SU-DHL-6 (cell line): ENCODE data around the gene BTBD2.

Experiments used
- H2AFZ ChIP-seq: fragments of 200-600 bp; sonication (generic); 2 replicates; pipeline ENCODE4 v1.6.1; 2014; ENCODE audit warnings: low read depth, mild to moderate bottlenecking, moderate library complexity, mixed read lengths, antibody characterized with exemption, low read length; ENCODE audit not compliant: severe bottlenecking
- H3F3A ChIP-seq: fragments of 200-600 bp; shearing (Covaris generic); 2 replicates; pipeline ENCODE4 v1.6.0; 2016; ENCODE audit warnings: antibody characterized with exemption, mild to moderate bottlenecking; ENCODE audit not compliant: insufficient read depth
- H3K27ac ChIP-seq: fragments of 200-600 bp; sonication (generic); 2 replicates; pipeline ENCODE4 v1.5.1; 2016; ENCODE audit warnings: low read depth, mild to moderate bottlenecking, low read length, moderate library complexity, mixed read lengths
- H3K27me3 ChIP-seq: fragments of 200-600 bp; sonication (generic), shearing (Covaris generic); 2 replicates; pipeline ENCODE4 v1.6.0; 2014; ENCODE audit warnings: mild to moderate bottlenecking, low read length
- H3K36me3 ChIP-seq: fragments of 200-600 bp; sonication (generic); 2 replicates; pipeline ENCODE4 v1.6.1; 2014; ENCODE audit warnings: mild to moderate bottlenecking, low read length, mixed read lengths
- H3K4me2 ChIP-seq: fragments of 300-600, 200-600 bp; shearing (Covaris generic), sonication (generic); 2 replicates; pipeline ENCODE4 v1.6.0; 2014; ENCODE audit warnings: low read length, low read depth, mild to moderate bottlenecking; ENCODE audit not compliant: poor library complexity, severe bottlenecking
- H3K4me3 ChIP-seq: fragments of 200-600 bp; sonication (generic); 2 replicates; pipeline ENCODE4 v1.5.1; 2014; ENCODE audit warnings: antibody characterized with exemption, low read length, mild to moderate bottlenecking, mixed read lengths; ENCODE audit not compliant: insufficient read depth, poor library complexity, severe bottlenecking
- H3K79me2 ChIP-seq: fragments of 200-600 bp; sonication (generic); 2 replicates; pipeline ENCODE4 v1.6.1; 2014; ENCODE audit warnings: mild to moderate bottlenecking, low read length, moderate library complexity; ENCODE audit not compliant: insufficient read depth
- H3K9ac ChIP-seq: fragments of 200-600 bp; sonication (generic); 2 replicates; pipeline ENCODE4 v1.7.0; 2014; ENCODE audit warnings: mild to moderate bottlenecking, low read length
- H3K9me2 ChIP-seq: fragments of 200-600 bp; sonication (generic); replicated peaks from 2 replicates; pipeline ENCODE4 v1.6.1; 2014; ENCODE audit warnings: low read length; ENCODE audit not compliant: insufficient read depth
- H3K9me3 ChIP-seq: fragments of 200-600 bp; sonication (generic); 2 replicates; pipeline ENCODE4 v1.6.1; 2014; ENCODE audit warnings: low read length, mixed read lengths; ENCODE audit not compliant: insufficient read depth
- H4K20me1 ChIP-seq: fragments of 200-600 bp; sonication (generic); 2 replicates; pipeline ENCODE4 v1.6.1; 2014; ENCODE audit warnings: low read depth, mild to moderate bottlenecking, antibody characterized with exemption, low read length, moderate library complexity, mixed read lengths
- CTCF ChIP-seq: fragments of 200-600 bp; sonication (generic); IDR thresholded peaks from one replicate; pipeline ENCODE4 v1.5.1; 2017; ENCODE audit warnings: antibody characterized with exemption, mild to moderate bottlenecking, low read length, moderate library complexity; ENCODE audit not compliant: insufficient read depth, poor library complexity, severe bottlenecking
- EZH2phosphoT487 ChIP-seq: fragments of 200-600 bp; sonication (generic), shearing (Covaris generic); conservative IDR thresholded peaks from 2 replicates; pipeline ENCODE4 v1.6.1; 2018; ENCODE audit warnings: mild to moderate bottlenecking, antibody characterized with exemption, low read length, moderate library complexity, mixed read lengths

Gene BTBD2

GRCh38 chr19:2010135-2010668, 5.3 kb downstream of the BTBD2 start:
- no peak overlapping the region for H2AFZ ChIP-seq
- no peaks in the 10 kb centered on the region for H3K9me3 ChIP-seq
- no peaks in the 10 kb centered on the region for H3K36me3 ChIP-seq
- 0 out of 2 replicates have a peak, but pooled peaks cover 5% of the 10 kb centered on the region for H3K79me2 ChIP-seq
- TF ChIP-seq CTCF: no peak
- no peak for TF ChIP-seq EZH2phosphoT487
- no peaks in the 10 kb centered on the region for H3K9me2 ChIP-seq
- H4K20me1 ChIP-seq: no peaks in the 10 kb centered on the region
- H3K9ac ChIP-seq: no peak overlapping the region
- H3K4me2 ChIP-seq: no peak overlapping the region
- H3K27ac ChIP-seq: no peak overlapping the region
- H3K27me3 ChIP-seq: no peaks in the 10 kb centered on the region
- H3K4me3 ChIP-seq: no peak overlapping the region
- H3F3A ChIP-seq: no peaks in the 10 kb centered on the region

- H3K4me3 ChIP-seq: no peak overlapping the region
- no peak overlapping the region for H3K4me2 ChIP-seq
- H3K79me2 ChIP-seq: no peaks in the 10 kb centered on the region
- no peaks in the 10 kb centered on the region for H4K20me1 ChIP-seq
- no peaks in the 10 kb centered on the region for H3K9me2 ChIP-seq
- no peak overlapping the region for H2AFZ ChIP-seq
- no peaks in the 10 kb centered on the region for H3K36me3 ChIP-seq
- H3K9me3 ChIP-seq: no peaks in the 10 kb centered on the region
- H3K9ac ChIP-seq: no peak overlapping the region
- H3K27ac ChIP-seq: no peak overlapping the region
- TF ChIP-seq EZH2phosphoT487 (no peak), CTCF (no peak)
- H3F3A ChIP-seq: no peaks in the 10 kb centered on the region
- H3K27me3 ChIP-seq: no peaks in the 10 kb centered on the region
These were observed 11.6 kb downstream of the BTBD2 start for GRCh38 chr19:2003874-2004273.

GRCh38 chr19:1999856-2000515, 15.5 kb downstream of the BTBD2 start:
- Histone ChIP-seq H3K79me2 (no peaks in the 10 kb centered on the region), H3F3A (peaks cover 7% of the 10 kb centered on the region; the same call in 1 of the 2 replicates), H2AFZ (no peak overlapping the region), H4K20me1 (no peaks in the 10 kb centered on the region), H3K36me3 (peaks cover 2% of the 10 kb centered on the region; the same call in 1 of the 2 replicates), H3K27ac (no peak overlapping the region), H3K4me2 (no peak overlapping the region), H3K27me3 (no peaks in the 10 kb centered on the region), H3K9me3 (no peaks in the 10 kb centered on the region), H3K9me2 (no peaks in the 10 kb centered on the region), H3K4me3 (no peak overlapping the region), H3K9ac (no peak overlapping the region)
- TF ChIP-seq CTCF (no peak), EZH2phosphoT487 (no peak)
